Suprapubic skin (tissue), 3 donors: ENCODE results near the gene DNAI1.

Experiments
- POLR2A ChIP-seq, 2 donors: fragments of 450-650 bp; IDR thresholded peaks; one replicate each; pipeline ENCODE4 v1.6.1; 2017; ENCODE audit warnings: antibody characterized with exemption in 2 of 2, mild to moderate bottlenecking in 2 of 2, moderate library complexity in 2 of 2
- TF ChIP-seq, protein P1 (sequence below), 2 donors: fragments of 200-600 bp in 1 of 2; fragments of 450-650 bp in 1 of 2; sonication (generic) in 1 of 2; IDR thresholded peaks; one replicate each; pipeline ENCODE4 v1.5.1; 2016 to 2019; ENCODE audit warnings: antibody characterized with exemption in 2 of 2, mild to moderate bottlenecking in 1 of 2, moderate library complexity in 1 of 2

GRCh38 chr9:34459941-34460340, 1.3 kb downstream of the DNAI1 start:
- TF ChIP-seq, protein P1, sequence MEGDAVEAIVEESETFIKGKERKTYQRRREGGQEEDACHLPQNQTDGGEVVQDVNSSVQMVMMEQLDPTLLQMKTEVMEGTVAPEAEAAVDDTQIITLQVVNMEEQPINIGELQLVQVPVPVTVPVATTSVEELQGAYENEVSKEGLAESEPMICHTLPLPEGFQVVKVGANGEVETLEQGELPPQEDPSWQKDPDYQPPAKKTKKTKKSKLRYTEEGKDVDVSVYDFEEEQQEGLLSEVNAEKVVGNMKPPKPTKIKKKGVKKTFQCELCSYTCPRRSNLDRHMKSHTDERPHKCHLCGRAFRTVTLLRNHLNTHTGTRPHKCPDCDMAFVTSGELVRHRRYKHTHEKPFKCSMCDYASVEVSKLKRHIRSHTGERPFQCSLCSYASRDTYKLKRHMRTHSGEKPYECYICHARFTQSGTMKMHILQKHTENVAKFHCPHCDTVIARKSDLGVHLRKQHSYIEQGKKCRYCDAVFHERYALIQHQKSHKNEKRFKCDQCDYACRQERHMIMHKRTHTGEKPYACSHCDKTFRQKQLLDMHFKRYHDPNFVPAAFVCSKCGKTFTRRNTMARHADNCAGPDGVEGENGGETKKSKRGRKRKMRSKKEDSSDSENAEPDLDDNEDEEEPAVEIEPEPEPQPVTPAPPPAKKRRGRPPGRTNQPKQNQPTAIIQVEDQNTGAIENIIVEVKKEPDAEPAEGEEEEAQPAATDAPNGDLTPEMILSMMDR (IDR thresholded peaks at IDR 0.05): no peak
- TF ChIP-seq POLR2A (IDR thresholded peaks at IDR 0.05): no peak
